HG03139 (cell line): Measurements from ENCODE around the gene TSPAN4.

Source experiments
- ATAC-seq: cut with Tn5 transposase; IDR thresholded peaks from one replicate; pipeline ENCODE4 v1.9.1; 2021; ENCODE audit not compliant: unreplicated experiment

TSPAN4 gene

DNA sequence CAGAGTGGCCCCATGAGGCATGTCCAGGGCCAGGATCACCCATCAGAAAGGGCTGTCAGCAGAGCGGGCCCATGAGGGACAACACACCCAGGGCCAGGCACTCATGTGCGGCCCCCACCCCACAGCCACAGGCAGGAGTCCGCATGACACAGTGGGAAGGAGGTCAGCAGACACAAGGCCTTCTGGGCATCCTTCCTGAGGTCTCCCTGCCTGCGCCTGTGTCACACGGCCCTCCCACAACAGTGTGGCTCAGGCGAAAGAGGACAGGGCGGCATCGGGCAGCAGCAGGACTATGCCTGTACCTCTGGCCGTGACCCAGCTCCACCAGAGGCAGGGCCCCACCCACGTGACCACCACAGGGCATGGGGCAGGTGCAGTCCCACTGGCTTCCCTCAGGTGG lies 40.9 kb downstream of the TSPAN4 start:
- no peak for ATAC-seq

DNA sequence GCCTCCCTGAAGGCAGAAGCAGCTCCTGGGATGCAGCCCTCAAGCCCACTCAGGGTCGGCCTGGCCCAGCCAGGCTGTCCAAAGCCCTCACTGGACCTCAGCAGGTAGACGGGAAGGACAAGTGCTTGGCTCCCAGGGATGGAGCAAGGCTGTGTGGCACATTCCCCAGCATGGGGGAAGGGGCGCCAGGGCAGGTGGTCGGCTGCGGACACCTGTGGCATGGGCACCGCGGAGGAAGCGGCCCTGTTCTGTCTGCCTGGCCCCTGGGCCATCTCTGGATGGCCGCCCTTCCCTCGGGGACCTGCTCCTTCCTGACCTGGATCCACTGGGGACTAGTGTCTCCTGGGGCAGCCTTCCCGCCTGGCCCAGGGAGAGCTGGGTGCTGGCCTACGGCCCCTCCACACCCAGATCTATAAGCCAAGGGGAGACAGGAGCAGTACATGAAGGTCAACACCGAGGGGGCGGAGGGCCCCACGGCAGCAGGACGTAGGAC lies 42.0 kb downstream of the TSPAN4 start:
- ATAC-seq = no peak

- ATAC-seq = no peak
These were observed 43.9 kb downstream of the TSPAN4 start for GRCh38 chr11:886568-886967.

GRCh38 chr11:887589-887988 lies 44.9 kb downstream of the TSPAN4 start:
- ATAC-seq = no peak

GRCh38 chr11:888310-889212 lies 45.9 kb downstream of the TSPAN4 start:
- no peak for ATAC-seq

GRCh38 chr11:889257-889656 lies 46.6 kb downstream of the TSPAN4 start:
- no peak for ATAC-seq

- ATAC-seq = no peak
These were observed 47.2 kb downstream of the TSPAN4 start for GRCh38 chr11:889687-890475.

GRCh38 chr11:890794-891540 lies 48.3 kb downstream of the TSPAN4 start:
- no peak for ATAC-seq

DNA sequence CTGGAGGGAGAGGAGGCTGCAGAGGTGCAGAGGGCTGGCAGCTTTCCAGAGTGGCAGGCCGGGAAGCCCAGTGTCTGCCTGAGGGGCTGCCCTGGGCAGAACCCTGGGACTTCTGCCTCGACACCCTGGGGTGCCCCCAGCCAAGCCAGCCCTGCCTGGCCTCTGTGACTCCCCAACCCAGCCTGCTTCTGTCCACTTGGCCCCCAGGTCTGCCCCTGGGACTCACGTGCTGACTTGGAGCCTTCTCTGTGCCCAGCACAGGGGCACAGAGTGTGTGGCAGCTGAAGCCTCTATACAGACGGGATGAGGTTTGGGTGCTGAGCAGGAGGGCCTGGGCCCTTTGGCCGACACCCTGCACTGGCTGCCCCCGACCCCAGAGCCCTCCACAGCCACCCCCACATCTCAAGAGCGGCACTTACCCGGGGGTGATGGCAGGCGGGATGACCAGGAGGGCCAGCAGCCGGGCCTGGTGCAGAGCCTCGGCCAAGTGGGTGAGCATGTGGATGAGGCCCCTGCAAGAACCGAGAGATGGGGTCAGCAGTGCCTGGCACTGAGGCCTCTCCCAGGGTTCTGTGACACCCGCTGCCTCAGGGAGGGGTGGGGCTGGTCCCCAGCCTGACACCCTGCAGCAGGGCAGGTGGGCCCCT lies 50.5 kb downstream of the TSPAN4 start:
- no peak for ATAC-seq

DNA sequence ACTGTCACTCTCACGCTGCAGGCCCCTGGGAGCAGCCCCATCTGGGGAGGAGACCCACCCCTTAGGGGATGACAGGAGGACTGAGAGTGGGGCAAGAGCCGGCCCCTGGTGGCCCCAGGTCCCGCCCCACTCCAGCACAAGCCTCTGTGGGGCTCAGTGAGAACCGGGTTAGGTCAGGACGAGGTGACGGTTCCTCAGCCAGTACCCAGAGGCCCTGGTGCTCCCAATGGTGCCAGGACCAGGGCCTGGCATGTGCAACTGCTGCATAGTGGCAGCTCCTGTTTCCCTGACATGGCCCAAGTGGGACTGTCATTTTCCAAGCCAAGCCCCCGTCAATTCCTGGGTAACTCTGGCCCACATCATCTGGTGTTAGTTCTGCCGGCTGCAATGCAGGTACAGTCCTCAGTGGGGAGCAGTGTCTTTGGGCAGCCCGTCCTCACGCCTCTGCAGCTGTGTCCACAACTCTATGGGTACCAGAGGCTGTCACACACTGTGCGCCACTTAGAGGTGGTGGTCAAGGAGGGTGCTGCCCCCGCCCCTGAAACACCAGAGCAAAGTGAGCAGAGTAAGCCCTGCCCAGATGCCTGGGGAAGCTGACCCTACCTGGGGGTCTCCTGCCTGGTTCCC lies 52.0 kb downstream of the TSPAN4 start:
- ATAC-seq = no peak

GRCh38 chr11:895331-896110 lies 52.9 kb downstream of the TSPAN4 start:
- ATAC-seq = no peak

DNA sequence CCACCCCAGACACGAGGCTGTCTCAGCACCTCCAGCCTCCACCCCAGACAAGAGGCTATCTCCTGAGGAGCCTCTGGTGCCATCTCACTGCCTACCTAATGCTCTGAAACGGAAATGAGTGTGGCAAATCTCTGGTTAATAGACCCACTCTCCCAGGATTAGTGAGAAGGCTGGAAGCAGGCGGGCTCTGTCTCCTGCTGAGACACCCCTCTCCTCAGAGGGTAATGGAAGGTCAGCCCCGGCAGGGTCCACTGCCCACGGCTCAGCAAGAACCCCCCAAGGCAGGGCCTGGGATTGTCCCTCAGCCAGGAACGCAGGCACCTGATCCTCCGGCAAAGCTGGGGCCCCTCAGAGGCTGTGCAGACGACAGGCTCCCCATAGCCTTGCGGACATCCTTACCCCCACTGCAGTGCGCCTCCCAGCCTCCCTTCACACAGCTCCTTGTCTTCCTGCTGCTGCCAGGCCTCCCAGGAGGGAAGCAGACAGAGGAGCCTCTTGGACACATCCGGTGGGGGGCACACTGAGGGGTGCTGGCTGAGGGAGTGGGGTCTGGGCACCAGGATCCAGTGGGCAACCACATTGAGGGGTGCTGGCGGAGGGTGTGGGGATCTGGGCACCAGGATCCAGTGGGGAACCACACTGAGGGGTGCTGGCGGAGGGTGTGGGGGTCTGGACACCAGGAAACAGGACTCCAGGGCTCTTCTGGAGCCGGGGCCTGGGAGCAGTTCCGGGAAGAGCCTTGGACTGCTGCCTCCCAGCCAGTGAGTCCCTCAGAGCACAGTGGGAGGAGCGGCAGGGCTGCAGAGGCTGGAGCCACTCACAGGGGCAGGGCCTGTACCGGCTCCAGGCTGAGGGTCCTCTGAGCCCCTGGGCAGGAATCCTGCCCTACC lies 54.8 kb downstream of the TSPAN4 start:
- no peak for ATAC-seq

GRCh38 chr11:898143-898511 lies 55.5 kb downstream of the TSPAN4 start:
- ATAC-seq = no peak

GRCh38 chr11:898540-899190 lies 56.0 kb downstream of the TSPAN4 start:
- no peak for ATAC-seq

GRCh38 chr11:899724-900123 lies 57.1 kb downstream of the TSPAN4 start:
- ATAC-seq = no peak

- ATAC-seq = no peak
These were observed 57.9 kb downstream of the TSPAN4 start for GRCh38 chr11:900545-900944.

DNA sequence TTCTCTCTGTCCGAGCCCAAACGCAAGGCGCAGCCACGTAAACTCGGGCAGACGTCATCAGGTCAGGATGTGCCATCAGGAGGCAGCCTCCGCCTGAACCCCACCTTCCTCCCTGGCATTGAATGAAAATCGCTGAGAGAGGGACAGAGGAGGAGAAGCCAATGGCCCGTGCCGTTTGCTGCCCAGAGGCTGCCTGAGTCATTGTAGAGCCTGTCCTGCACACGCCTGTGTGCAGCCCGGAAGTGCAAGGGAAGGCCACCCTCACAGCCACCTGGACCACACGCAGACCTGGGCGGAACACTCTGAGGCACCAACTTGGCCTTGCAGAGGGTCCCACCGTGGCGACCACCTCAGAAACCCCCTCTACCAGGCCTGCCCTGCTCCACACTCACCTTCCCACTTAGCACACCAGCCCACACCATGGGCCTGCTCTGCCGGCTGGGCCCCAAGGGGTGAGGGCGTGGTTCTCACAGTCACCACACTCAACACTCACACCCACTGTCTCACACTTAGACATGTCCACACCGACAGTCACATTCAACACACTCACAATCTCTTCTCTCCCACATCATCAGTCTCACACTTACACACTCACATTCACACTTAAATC lies 58.9 kb downstream of the TSPAN4 start:
- no peak for ATAC-seq

- ATAC-seq = no peak
These were observed 61.7 kb downstream of the TSPAN4 start for GRCh38 chr11:904380-904779.
